Sigmoid colon (tissue), 7 donors: Measurements from ENCODE around the gene KCNAB1. TPM values are rescaled to one million over a fixed set of nuclear protein-coding genes. Genes with fewer than 3 reads are reported as not detected.
"Not testable (repeated sequence)": the region's sequence is repeated elsewhere in the genome, so short reads cannot be mapped to it uniquely, and the experiment has no call there.

Experiments used
- DNase-seq: peaks from one replicate; pipeline ENCODE4 v3.0.0-alpha.2; 2019
- H3K27ac ChIP-seq, 4 donors: fragments of 200-600 bp; sonication (generic); one replicate each; pipeline ENCODE4 v1.5.1; 2016 to 2019; ENCODE audit warnings: mild to moderate bottlenecking in 1 of 4
- H3K27me3 ChIP-seq, 3 donors: fragments of 200-600 bp; sonication (generic); one replicate each; pipeline ENCODE4 v1.5.1; 2019; ENCODE audit warnings: mild to moderate bottlenecking in 1 of 3
- H3K36me3 ChIP-seq, 4 donors: fragments of 200-600 bp; sonication (generic); one replicate each; pipeline ENCODE4 v1.5.1; 2016 to 2019
- H3K4me1 ChIP-seq, 4 donors: fragments of 200-600 bp; sonication (generic); one replicate each; pipeline ENCODE4 v1.5.1; 2017 to 2019
- H3K4me3 ChIP-seq, 4 donors: fragments of 200-600 bp; sonication (generic); one replicate each; pipeline ENCODE4 v1.5.1; 2017 to 2019; ENCODE audit warnings: mild to moderate bottlenecking in 2 of 4, moderate library complexity in 1 of 4
- H3K9me3 ChIP-seq, 4 donors: fragments of 200-600 bp in 3 of 4; sonication (generic) in 3 of 4; one replicate each; pipeline versions ENCODE4 v1.5.1 to v1.6.1; 2013 to 2019
- CTCF ChIP-seq, 4 experiments: fragments of 450-650 bp in 3 of 4; fragments of 200-600 bp in 1 of 4; IDR thresholded peaks; one replicate each; pipeline ENCODE4 v1.5.1; 2016 to 2019; ENCODE audit warnings: antibody characterized with exemption in 4 of 4, mild to moderate bottlenecking in 3 of 4, moderate library complexity in 2 of 4
- EP300 ChIP-seq, 4 donors: sonication (generic); formaldehyde crosslinking; IDR thresholded peaks; one replicate each; pipeline ENCODE4 v1.6.1; 2017; ENCODE audit warnings: antibody characterized with exemption in 4 of 4
- POLR2A ChIP-seq, 2 donors: fragments of 450-650 bp; IDR thresholded peaks; one replicate each; pipeline ENCODE4 v1.6.1; 2016; ENCODE audit warnings: antibody characterized with exemption in 2 of 2, mild to moderate bottlenecking in 2 of 2, moderate library complexity in 2 of 2
- POLR2AphosphoS5 ChIP-seq, 4 donors: sonication (generic); formaldehyde crosslinking; IDR thresholded peaks; one replicate each; pipeline ENCODE4 v1.6.1; 2017; ENCODE audit warnings: antibody characterized with exemption in 4 of 4
- WGBS, 2 donors: extraction: QIAGEN DNeasy Blood & Tissue Kit; methylation state at CpG; one replicate each; pipeline ENCODE4 v1.1.7; 2013; 5-methylcytosine and 5-hydroxymethylcytosine counted together
- intact Hi-C: fragments of 100-400 bp; cut with DNase I; formaldehyde crosslinking; loops from one replicate; pipeline ENCODE4 v1.15.1; 2023
- polyA plus RNA-seq, 3 donors: library from polyadenylated mRNA; stranded (reverse); fragments of 200-250 nt; gene quantifications; one replicate each; pipeline ENCODE4 v1.2.3, GENCODE V29; 2013
- total RNA-seq, 4 donors: library from RNA; depleted of rRNA; stranded (reverse); fragments of >200 nt; gene quantifications; one replicate each; pipeline ENCODE4 v1.1.0, GENCODE V29; 2016
- donor health status: healthy with polysubstance abuse.
- donor health status: Bipolar disorder and iron deficiency.
- donor health status: healthy.

The KCNAB1 gene
- total and polyA plus RNA-seq, 7 donors, result 1.2 to 5.0 (median 4.3) TPM; not detected in 2

GRCh38 chr3:156217674-156218352 is 97.4 kb downstream of the KCNAB1 start:
- no peak for TF ChIP-seq CTCF (IDR thresholded peaks at IDR 0.05)
- no peak for TF ChIP-seq POLR2AphosphoS5 (IDR thresholded peaks at IDR 0.05)
- no peak for TF ChIP-seq POLR2A (IDR thresholded peaks at IDR 0.05)
- TF ChIP-seq EP300 (IDR thresholded peaks at IDR 0.05), result no peak
- no peaks in the 10 kb centered on the region for H3K36me3 ChIP-seq
- peaks cover 0 to 2% (median 0%) of the 10 kb centered on the region in 4 donors for H3K9me3 ChIP-seq
- DNase-seq, result no peak
- WGBS, 2 donors, result 79 to 84% methylated on average over 9 of the region's 9 CpGs
- no peak overlapping the region for H3K27ac ChIP-seq
- no peaks in the 10 kb centered on the region for H3K4me1 ChIP-seq
- H3K27me3 ChIP-seq, result no peaks in the 10 kb centered on the region
- intact Hi-C loops, result no loop called here
- H3K4me3 ChIP-seq, result no peak overlapping the region

- WGBS, 2 donors, result 76 to 89% methylated on average over 3 of the region's 3 CpGs
- no peaks in the 10 kb centered on the region for H3K27me3 ChIP-seq
- H3K4me1 ChIP-seq, result no peaks in the 10 kb centered on the region
- no peak overlapping the region for H3K4me3 ChIP-seq
- DNase-seq, result no peak
- no peaks in the 10 kb centered on the region for H3K36me3 ChIP-seq
- TF ChIP-seq CTCF (IDR thresholded peaks at IDR 0.05) (no peak), POLR2AphosphoS5 (IDR thresholded peaks at IDR 0.05) (no peak), EP300 (IDR thresholded peaks at IDR 0.05) (no peak), POLR2A (IDR thresholded peaks at IDR 0.05) (no peak)
- H3K9me3 ChIP-seq, result peaks cover 0 to 2% (median 0%) of the 10 kb centered on the region in 4 donors
- H3K27ac ChIP-seq, result no peak overlapping the region
- intact Hi-C loops, result no loop called here
Observed at GRCh38 chr3:156218353-156218744, 98.0 kb downstream of the KCNAB1 start.

- intact Hi-C loops, H3K27me3 ChIP-seq, H3K36me3 ChIP-seq, DNase-seq, H3K4me3 ChIP-seq, H3K9me3 ChIP-seq, H3K27ac ChIP-seq, H3K4me1 ChIP-seq: not testable (repeated sequence)
Observed at GRCh38 chr3:156222381-156222780, 102.0 kb downstream of the KCNAB1 start.

GRCh38 chr3:156224046-156224445 is 103.7 kb downstream of the KCNAB1 start:
- intact Hi-C loops, DNase-seq: not testable (repeated sequence)

GRCh38 chr3:156226676-156227420 is 106.5 kb downstream of the KCNAB1 start:
- intact Hi-C loops, result no loop called here
- no peak overlapping the region for H3K4me3 ChIP-seq
- no peaks in the 10 kb centered on the region for H3K9me3 ChIP-seq
- no peaks in the 10 kb centered on the region for H3K27me3 ChIP-seq
- no peak for DNase-seq
- TF ChIP-seq EP300 (IDR thresholded peaks at IDR 0.05), result no peak
- no peak for TF ChIP-seq CTCF (IDR thresholded peaks at IDR 0.05)
- TF ChIP-seq POLR2A (IDR thresholded peaks at IDR 0.05), result no peak
- no peak for TF ChIP-seq POLR2AphosphoS5 (IDR thresholded peaks at IDR 0.05)
- H3K36me3 ChIP-seq, result no peaks in the 10 kb centered on the region
- H3K27ac ChIP-seq, result no peak overlapping the region
- no peaks in the 10 kb centered on the region for H3K4me1 ChIP-seq
- WGBS, 2 donors, result 38 to 67% methylated on average over 6 of the region's 6 CpGs

More at GRCh38 chr3:156224046-156224445, 103.7 kb downstream of the KCNAB1 start:
- 92 to 94% methylated on average over 23 of the region's 23 CpGs for WGBS, 2 donors
- H3K27ac ChIP-seq, H3K36me3 ChIP-seq, H3K4me3 ChIP-seq, H3K27me3 ChIP-seq, H3K4me1 ChIP-seq, H3K9me3 ChIP-seq: not testable (repeated sequence)
